DND-41 (cell line): ENCODE data around the gene BTBD3.

Source experiments
- ATAC-seq: fragments of 200-7000 bp; cut with Tn5 transposase; 3 replicates; pipeline ENCODE4 v1.9.1; 2021; ENCODE audit warnings: low read depth; ENCODE audit not compliant: insufficient read depth
- DNase-seq: peaks from one replicate; pipeline ENCODE4 v3.0.0-alpha.2; 2020
- H2AFZ ChIP-seq: 2 replicates; pipeline ENCODE4 v1.6.0; 2012; ENCODE audit warnings: low read depth, low read length
- H3K27ac ChIP-seq: 2 replicates; pipeline ENCODE4 v1.5.1; 2012; ENCODE audit warnings: low read length, inconsistent platforms
- H3K27me3 ChIP-seq: fragments of 200-600 bp; sonication (generic); 2 replicates; pipeline ENCODE4 v1.6.0; 2012; ENCODE audit warnings: low read length, mild to moderate bottlenecking, inconsistent platforms; ENCODE audit not compliant: insufficient read depth, poor library complexity
- H3K36me3 ChIP-seq: 2 replicates; pipeline ENCODE4 v1.5.1; 2012; ENCODE audit warnings: low read length, inconsistent platforms; ENCODE audit not compliant: insufficient read depth
- H3K4me1 ChIP-seq: 2 replicates; pipeline ENCODE4 v1.5.1; 2012; ENCODE audit warnings: mild to moderate bottlenecking, low read length; ENCODE audit not compliant: insufficient read depth
- H3K4me2 ChIP-seq: 2 replicates; pipeline ENCODE4 v1.6.0; 2012; ENCODE audit warnings: mild to moderate bottlenecking, moderate library complexity, low read length, inconsistent platforms; ENCODE audit not compliant: insufficient read depth
- H3K4me3 ChIP-seq, 2 experiments: fragments of 200-600 bp in 1 of 2; shearing (Covaris generic) in 1 of 2; 2 replicates each; pipeline ENCODE4 v1.5.1; 2012 to 2016; ENCODE audit warnings: inconsistent platforms in 2 of 2, low read length in 2 of 2, mild to moderate bottlenecking in 2 of 2, low read depth in 1 of 2, moderate library complexity in 1 of 2
- H3K79me2 ChIP-seq: 2 replicates; pipeline ENCODE4 v1.6.0; 2012; ENCODE audit warnings: low read length, inconsistent platforms; ENCODE audit not compliant: insufficient read depth
- H3K9ac ChIP-seq: 2 replicates; pipeline ENCODE4 v1.6.0; 2012; ENCODE audit warnings: low read depth, mild to moderate bottlenecking, inconsistent platforms, low read length, moderate library complexity
- H3K9me3 ChIP-seq: 2 replicates; pipeline ENCODE4 v1.5.1; 2012; ENCODE audit warnings: low read length, moderate library complexity, mild to moderate bottlenecking, inconsistent platforms; ENCODE audit not compliant: insufficient read depth, severe bottlenecking
- H4K20me1 ChIP-seq: 2 replicates; pipeline ENCODE4 v1.6.0; 2012; ENCODE audit warnings: low read length; ENCODE audit not compliant: insufficient read depth
- CTCF ChIP-seq: IDR thresholded peaks from 2 replicates; pipeline ENCODE4 v1.5.1; 2012; ENCODE audit warnings: borderline replicate concordance, low read length, moderate library complexity, mild to moderate bottlenecking; ENCODE audit not compliant: poor library complexity, severe bottlenecking; ENCODE audit errors: extremely low read depth
- EZH2 ChIP-seq: IDR thresholded peaks from 3 replicates; pipeline ENCODE4 v1.6.1; 2012; ENCODE audit warnings: borderline replicate concordance, low read depth, mild to moderate bottlenecking, moderate library complexity, low read length, inconsistent platforms; ENCODE audit not compliant: severe bottlenecking

BTBD3 gene

GRCh38 chr20:11917663-11918062, at the start of gene BTBD3:
BTBD3 (plus strand) TSS chr20:11917893; CDS start chr20:11918276, 383 bp downstream.
- no peak for TF ChIP-seq EZH2
- no peak for TF ChIP-seq CTCF
- no peak for ATAC-seq
- peaks cover 62% of the 10 kb centered on the region for H3K79me2 ChIP-seq
- H3K4me2 ChIP-seq, result no peak within 1 kb of the TSS
- no peaks in the 10 kb centered on the region for H3K4me1 ChIP-seq
- no peaks in the 10 kb centered on the region for H3K9me3 ChIP-seq
- H3K9ac ChIP-seq, result no peak within 1 kb of the TSS
- no peak within 1 kb of the TSS for H3K4me3 ChIP-seq
- no peak for DNase-seq
- peaks cover 63% of the 10 kb centered on the region; the same call in 1 of the 2 replicates for H4K20me1 ChIP-seq
- H2AFZ ChIP-seq, result no peak within 1 kb of the TSS
- peaks cover 22% of the 10 kb centered on the region for H3K36me3 ChIP-seq
- H3K27me3 ChIP-seq, result no peaks in the 10 kb centered on the region
- H3K27ac ChIP-seq, result no peak within 1 kb of the TSS

DNA sequence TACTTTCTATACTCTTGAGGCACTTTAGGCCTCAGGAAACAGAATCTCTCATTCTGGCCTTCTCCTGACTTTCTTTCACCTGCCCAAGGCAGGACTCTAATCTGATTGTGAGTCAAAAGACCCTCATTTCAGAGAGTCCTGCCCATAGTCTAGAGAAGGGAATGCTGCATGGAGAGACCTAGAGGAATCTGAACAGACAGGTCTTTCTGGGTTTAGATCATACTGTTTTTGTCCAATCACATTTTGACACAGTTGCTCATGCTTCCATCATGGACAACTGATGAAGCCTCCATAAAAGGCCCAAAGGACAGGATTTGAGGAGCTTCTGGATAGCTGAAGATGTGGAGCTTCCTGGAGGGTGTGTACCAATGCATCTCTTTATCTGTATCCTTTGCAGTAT, 48.1 kb upstream of the BTBD3 start:
- peaks cover 7% of the 10 kb centered on the region for H3K27me3 ChIP-seq
- H3K9ac ChIP-seq, result no peak overlapping the region
- no peaks in the 10 kb centered on the region for H3K9me3 ChIP-seq
- no peaks in the 10 kb centered on the region for H3K79me2 ChIP-seq
- H4K20me1 ChIP-seq, result no peaks in the 10 kb centered on the region
- no peak overlapping the region for H2AFZ ChIP-seq
- no peak overlapping the region for H3K27ac ChIP-seq
- no peak overlapping the region for H3K4me3 ChIP-seq
- ATAC-seq, result no peak
- no peak overlapping the region for H3K4me2 ChIP-seq
- no peak for DNase-seq
- no peak for TF ChIP-seq CTCF
- no peaks in the 10 kb centered on the region for H3K36me3 ChIP-seq
- no peaks in the 10 kb centered on the region for H3K4me1 ChIP-seq

DNA sequence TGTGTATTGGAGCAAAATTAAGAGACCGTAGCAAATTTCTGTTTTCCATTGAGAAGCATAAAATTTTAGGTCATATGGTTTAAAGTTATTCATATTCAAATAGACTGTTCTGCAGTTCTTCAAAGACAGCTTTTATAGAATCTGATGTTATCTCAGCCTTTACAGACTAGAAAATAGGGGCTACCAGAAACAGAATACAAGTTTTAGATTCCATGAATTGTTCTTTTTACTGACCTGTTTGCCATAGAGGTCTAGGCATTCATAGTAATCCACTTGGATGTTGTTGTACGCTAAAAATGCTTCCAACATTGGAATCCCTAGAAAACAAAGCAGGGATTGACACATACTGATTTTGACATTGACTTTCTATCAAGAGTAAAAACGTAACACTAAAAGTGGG, 47.3 kb upstream of the BTBD3 start:
- no peak overlapping the region for H3K9ac ChIP-seq
- no peak overlapping the region for H3K4me3 ChIP-seq
- no peaks in the 10 kb centered on the region for H3K79me2 ChIP-seq
- DNase-seq (no peak), ATAC-seq (no peak)
- H2AFZ ChIP-seq, result no peak overlapping the region
- H3K27ac ChIP-seq, result no peak overlapping the region
- no peaks in the 10 kb centered on the region for H3K9me3 ChIP-seq
- no peak overlapping the region for H3K4me2 ChIP-seq
- H3K27me3 ChIP-seq, result peaks cover 7% of the 10 kb centered on the region
- no peaks in the 10 kb centered on the region for H3K4me1 ChIP-seq
- H4K20me1 ChIP-seq, result no peaks in the 10 kb centered on the region
- TF ChIP-seq EZH2 (no peak), CTCF (no peak)
- no peaks in the 10 kb centered on the region for H3K36me3 ChIP-seq

- H3K4me3 ChIP-seq, result no peak overlapping the region
These were observed 41.1 kb upstream of the BTBD3 start for GRCh38 chr20:11876555-11876954.

More at GRCh38 chr20:11876555-11876954, 41.1 kb upstream of the BTBD3 start:
- ATAC-seq (no peak), DNase-seq (no peak)
- H4K20me1 ChIP-seq, result no peaks in the 10 kb centered on the region
- TF ChIP-seq CTCF (no peak), EZH2 (no peak)
- H3K27ac ChIP-seq, result no peak overlapping the region
- no peak overlapping the region for H3K9ac ChIP-seq
- H3K79me2 ChIP-seq, result no peaks in the 10 kb centered on the region
- H2AFZ ChIP-seq, result no peak overlapping the region
- H3K36me3 ChIP-seq, result no peaks in the 10 kb centered on the region
- no peak overlapping the region for H3K4me2 ChIP-seq
- no peaks in the 10 kb centered on the region for H3K4me1 ChIP-seq
- H3K9me3 ChIP-seq, result no peaks in the 10 kb centered on the region
- peaks cover 4% of the 10 kb centered on the region for H3K27me3 ChIP-seq
